T-helper 2 cell (primary cell): ENCODE results near the gene PLD1.
A peak's percentile ranks its signal among the peaks of the same experiment; 100 is the strongest.
"Not testable (repeated sequence)": the region's sequence is repeated elsewhere in the genome, so short reads cannot be mapped to it uniquely, and the experiment has no call there.

Source experiments
- DNase-seq, 5 experiments: peaks; one replicate each; pipeline versions ENCODE4 v3.0.0 to v3.0.0-alpha.2; 2012 to 2022

PLD1 gene

GRCh38 chr3:171695426-171695825 is 114.9 kb downstream of the PLD1 start:
- no peak for DNase-seq

GRCh38 chr3:171694888-171695287 is 115.4 kb downstream of the PLD1 start:
- DNase-seq: no peak

GRCh38 chr3:171692551-171692950 is 117.7 kb downstream of the PLD1 start:
- DNase-seq: not testable (repeated sequence)

GRCh38 chr3:171691485-171691884 is 118.8 kb downstream of the PLD1 start:
- no peak for DNase-seq

GRCh38 chr3:171690281-171690680 is 120.0 kb downstream of the PLD1 start:
- no peak for DNase-seq

- no peak for DNase-seq
Observed at GRCh38 chr3:171688593-171688992, 121.7 kb downstream of the PLD1 start.

GRCh38 chr3:171688002-171688401 is 122.3 kb downstream of the PLD1 start:
- DNase-seq: no peak

GRCh38 chr3:171687581-171687980 is 122.7 kb downstream of the PLD1 start:
- DNase-seq: no peak

GRCh38 chr3:171687064-171687463 is 123.2 kb downstream of the PLD1 start:
- DNase-seq: peak in 1 of 5 experiments; percentile 22

GRCh38 chr3:171685116-171685895 is 125.0 kb downstream of the PLD1 start:
- DNase-seq: no peak

GRCh38 chr3:171684221-171684620 is 126.1 kb downstream of the PLD1 start:
- no peak for DNase-seq

GRCh38 chr3:171682743-171683142 is 127.5 kb downstream of the PLD1 start:
- DNase-seq: no peak

- DNase-seq: no peak
Observed at GRCh38 chr3:171680726-171681411, 129.4 kb downstream of the PLD1 start.

GRCh38 chr3:171678971-171679492 is 131.3 kb downstream of the PLD1 start:
- DNase-seq: no peak

GRCh38 chr3:171677706-171678105 is 132.6 kb downstream of the PLD1 start:
- DNase-seq: no peak

- DNase-seq: no peak
Observed at GRCh38 chr3:171676601-171677175, 133.6 kb downstream of the PLD1 start.

GRCh38 chr3:171673951-171674350 is 136.3 kb downstream of the PLD1 start:
- DNase-seq: no peak

- no peak for DNase-seq
Observed at GRCh38 chr3:171672538-171672937, 137.7 kb downstream of the PLD1 start.

GRCh38 chr3:171672124-171672523 is 138.2 kb downstream of the PLD1 start:
- DNase-seq: no peak

- DNase-seq: no peak
Observed at GRCh38 chr3:171671709-171672108, 138.6 kb downstream of the PLD1 start.

- no peak for DNase-seq
Observed at GRCh38 chr3:171666516-171666915, 143.8 kb downstream of the PLD1 start.

GRCh38 chr3:171663805-171664204 is 146.5 kb downstream of the PLD1 start:
- no peak for DNase-seq

GRCh38 chr3:171661484-171661883 is 148.8 kb downstream of the PLD1 start:
- DNase-seq: no peak

GRCh38 chr3:171660188-171660587 is 150.1 kb downstream of the PLD1 start:
- DNase-seq: no peak
